Epithelial cell of proximal tubule (primary cell): ENCODE measurements around the gene BMPR1B. TPM values are rescaled to one million over a fixed set of nuclear protein-coding genes. Genes with fewer than 3 reads are reported as not detected.
A peak's percentile ranks its signal among the peaks of the same experiment; 100 is the strongest.
"Not testable (repeated sequence)": the region's sequence is repeated elsewhere in the genome, so short reads cannot be mapped to it uniquely, and the experiment has no call there.

ENCODE experiments used
- DNase-seq: peaks from one replicate; pipeline ENCODE4 v3.0.0-alpha.2; 2011; ENCODE audit warnings: low read depth
- H3K4me3 ChIP-seq: 2 replicates; pipeline ENCODE4 v1.5.1; 2011; ENCODE audit warnings: low read depth, mild to moderate bottlenecking, low read length
- total RNA-seq: library from RNA; depleted of rRNA; stranded (reverse); fragments of >200 nt; gene quantifications from 2 replicates; pipeline ENCODE4 v1.2.3, GENCODE V29; 2015
- TF ChIP-seq, protein P1 (sequence below): conservative IDR thresholded peaks from 2 replicates; pipeline ENCODE4 v1.5.1; 2012; ENCODE audit warnings: low read depth, mild to moderate bottlenecking, low read length

Gene BMPR1B
- total RNA-seq, 1 donor from 2014 or later, result 2.0 TPM

DNA sequence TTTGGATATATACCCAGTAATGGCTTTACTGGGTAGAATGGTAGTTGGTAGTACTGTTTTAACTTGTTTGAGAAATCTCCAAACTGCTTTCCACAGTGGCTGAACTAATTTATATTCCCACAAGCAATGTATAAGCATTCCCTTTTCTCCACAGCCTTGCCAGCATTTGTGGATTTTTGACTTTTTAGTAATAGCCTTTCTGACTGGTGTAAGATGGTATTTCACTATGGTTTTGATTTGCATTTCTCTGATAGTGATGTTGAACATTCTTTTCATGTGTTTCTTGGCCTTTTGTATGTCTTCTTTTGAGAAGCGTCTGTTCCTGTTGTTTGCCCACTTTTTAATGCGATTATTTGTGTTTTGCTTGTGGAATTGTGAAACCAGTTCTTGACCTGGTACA, 290.5 kb downstream of the BMPR1B start:
- DNase-seq, result no peak
- H3K4me3 ChIP-seq, result no peak overlapping the region
- TF ChIP-seq, protein P1, sequence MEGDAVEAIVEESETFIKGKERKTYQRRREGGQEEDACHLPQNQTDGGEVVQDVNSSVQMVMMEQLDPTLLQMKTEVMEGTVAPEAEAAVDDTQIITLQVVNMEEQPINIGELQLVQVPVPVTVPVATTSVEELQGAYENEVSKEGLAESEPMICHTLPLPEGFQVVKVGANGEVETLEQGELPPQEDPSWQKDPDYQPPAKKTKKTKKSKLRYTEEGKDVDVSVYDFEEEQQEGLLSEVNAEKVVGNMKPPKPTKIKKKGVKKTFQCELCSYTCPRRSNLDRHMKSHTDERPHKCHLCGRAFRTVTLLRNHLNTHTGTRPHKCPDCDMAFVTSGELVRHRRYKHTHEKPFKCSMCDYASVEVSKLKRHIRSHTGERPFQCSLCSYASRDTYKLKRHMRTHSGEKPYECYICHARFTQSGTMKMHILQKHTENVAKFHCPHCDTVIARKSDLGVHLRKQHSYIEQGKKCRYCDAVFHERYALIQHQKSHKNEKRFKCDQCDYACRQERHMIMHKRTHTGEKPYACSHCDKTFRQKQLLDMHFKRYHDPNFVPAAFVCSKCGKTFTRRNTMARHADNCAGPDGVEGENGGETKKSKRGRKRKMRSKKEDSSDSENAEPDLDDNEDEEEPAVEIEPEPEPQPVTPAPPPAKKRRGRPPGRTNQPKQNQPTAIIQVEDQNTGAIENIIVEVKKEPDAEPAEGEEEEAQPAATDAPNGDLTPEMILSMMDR, result no peak

DNA sequence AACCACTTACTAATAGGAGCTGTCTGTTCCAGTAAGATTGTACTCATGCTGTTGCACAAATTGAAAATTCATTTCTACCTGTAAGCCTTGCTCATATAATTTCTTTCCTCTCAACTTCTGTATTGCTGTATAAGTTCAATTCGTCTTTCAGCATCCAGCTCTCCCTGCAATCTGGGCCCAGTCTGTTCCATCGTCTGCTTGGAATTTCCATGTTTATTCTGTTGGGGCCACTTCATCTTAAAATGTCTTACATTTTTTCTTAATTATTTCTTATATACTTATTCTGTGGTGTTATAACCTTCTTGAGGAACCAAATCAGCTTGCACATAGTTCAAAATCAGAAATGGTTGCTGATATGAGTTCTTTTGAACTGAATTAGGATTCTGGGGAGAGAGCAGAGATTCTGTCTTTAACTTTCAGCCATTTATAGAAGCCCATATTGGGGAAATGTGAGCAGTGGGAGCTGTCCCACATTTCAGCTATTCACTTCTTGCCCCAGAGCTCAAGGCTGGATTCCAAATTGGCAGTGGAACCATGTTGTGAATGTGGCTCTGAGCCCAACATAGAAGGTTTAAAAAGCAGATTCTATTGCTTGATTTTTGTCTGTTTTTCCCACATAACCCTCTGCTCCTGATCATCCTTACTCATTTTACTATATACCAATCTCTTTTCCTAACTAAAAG, 291.9 kb downstream of the BMPR1B start:
- no peak for DNase-seq
- TF ChIP-seq, protein P1, result no peak
- no peak overlapping the region for H3K4me3 ChIP-seq

DNA sequence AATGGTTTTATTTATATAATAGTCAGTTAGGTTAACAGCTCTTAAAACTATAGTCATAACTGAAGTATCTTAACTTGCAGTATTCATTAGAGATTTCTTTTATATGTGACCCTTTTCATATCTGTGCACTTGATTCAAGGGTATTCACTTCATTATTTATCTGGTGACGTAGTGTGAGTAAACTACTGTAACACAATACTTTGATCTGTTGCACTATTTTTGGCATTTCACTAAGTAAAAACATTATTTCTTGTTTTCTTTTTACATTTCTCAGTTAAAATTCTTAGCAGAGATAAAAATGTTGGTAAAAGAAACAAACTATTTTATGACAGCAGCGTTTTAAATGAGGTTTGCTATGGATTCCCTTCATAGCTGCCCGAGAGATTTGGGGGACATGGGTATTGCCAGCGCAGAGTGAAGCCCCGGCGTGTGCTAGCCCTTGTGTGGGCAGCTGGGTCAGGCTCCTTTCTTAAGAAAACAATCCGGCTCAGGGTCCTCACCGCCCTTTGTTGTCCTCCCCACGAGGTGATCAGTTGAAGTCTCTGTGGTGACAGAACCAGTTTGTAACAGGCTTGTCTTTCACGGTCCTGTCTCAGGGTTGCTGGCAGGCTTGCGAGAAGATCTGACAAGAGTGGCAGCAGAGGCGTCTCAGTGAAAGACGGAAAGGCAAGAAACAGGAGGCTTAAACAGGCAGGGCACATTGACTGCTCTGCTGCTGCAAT, 293.4 kb downstream of the BMPR1B start:
- no peak for DNase-seq
- peak overlapping the region; percentile 12 for H3K4me3 ChIP-seq
- TF ChIP-seq, protein P1, result no peak

DNA sequence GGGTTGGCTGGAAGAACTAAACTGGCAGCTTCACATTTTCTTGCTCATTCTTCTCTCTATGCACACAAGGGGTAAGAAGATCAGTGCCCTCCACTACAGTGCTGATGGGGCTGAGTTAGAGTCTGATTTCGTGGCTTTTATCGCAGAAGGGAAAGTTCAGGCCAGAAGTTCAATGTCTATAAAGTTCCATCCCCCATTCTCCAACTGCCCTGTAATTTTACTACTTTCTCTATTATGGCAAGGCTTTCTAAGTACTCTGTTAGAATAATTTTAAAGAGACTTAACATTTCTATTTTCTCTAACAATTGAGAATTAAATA, 293.9 kb downstream of the BMPR1B start:
- DNase-seq, result no peak
- TF ChIP-seq, protein P1, result no peak
- H3K4me3 ChIP-seq, result peak overlapping the region; percentile 12

DNA sequence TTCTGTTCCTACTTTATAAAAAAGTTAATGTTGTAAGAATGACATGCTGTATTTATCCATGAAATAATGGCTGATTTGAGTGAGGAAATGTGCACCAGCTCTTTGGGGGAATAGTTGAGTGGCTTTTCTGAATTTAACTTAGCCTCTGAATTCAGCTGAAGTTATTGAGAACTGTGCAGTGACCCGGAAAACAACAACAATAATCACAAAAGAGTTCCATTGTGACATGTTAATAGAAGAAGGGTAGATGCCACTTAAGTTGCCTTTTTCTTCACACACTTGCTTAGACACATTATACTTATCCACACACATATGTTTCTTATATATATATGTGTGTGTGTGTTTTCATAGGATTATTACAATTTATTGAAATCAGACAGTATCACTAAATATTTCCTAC, 301.2 kb downstream of the BMPR1B start:
- no peak for DNase-seq
- TF ChIP-seq, protein P1, result no peak
- H3K4me3 ChIP-seq, result no peak overlapping the region

DNA sequence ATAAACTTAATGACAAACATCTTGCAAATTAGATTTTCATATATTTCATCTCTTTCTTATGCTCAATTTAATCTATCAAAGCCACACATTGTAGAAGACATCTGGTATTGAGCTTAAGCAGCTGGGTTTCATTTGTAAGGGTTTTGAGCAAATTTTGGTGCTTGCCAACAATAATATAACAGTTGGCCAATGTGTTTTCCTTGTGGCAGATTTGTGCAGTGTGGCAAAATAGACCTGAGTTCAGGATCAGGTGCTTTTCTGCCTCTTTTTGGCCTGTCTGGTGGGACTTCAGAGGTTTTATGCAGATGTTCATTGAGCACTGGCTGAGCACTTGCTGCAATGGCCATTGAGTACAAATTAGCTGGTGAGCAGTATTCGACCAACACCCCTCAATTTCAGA, 301.9 kb downstream of the BMPR1B start:
- no peak for DNase-seq
- H3K4me3 ChIP-seq, result no peak overlapping the region
- TF ChIP-seq, protein P1, result no peak

DNA sequence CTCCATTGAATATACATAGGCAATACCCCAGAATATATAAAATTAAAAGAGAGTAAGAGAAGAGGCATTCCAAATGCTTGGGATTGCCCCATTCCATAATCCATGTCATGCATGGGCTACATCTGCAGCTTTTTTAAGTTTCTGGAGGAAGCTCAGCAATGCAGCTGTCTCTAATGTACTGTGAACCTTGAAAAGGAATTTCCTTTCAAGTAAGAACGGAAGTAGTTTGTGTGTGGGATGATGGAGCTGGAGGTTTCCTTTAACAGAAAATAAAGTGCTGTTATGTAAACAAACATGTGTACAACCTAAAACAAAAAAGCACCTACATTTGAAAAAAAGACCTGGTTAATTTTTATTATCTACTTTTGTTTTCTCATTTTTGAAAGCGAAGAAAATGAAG, 303.5 kb downstream of the BMPR1B start:
- H3K4me3 ChIP-seq, result no peak overlapping the region
- TF ChIP-seq, protein P1, result no peak
- DNase-seq, result peak; percentile 4

DNA sequence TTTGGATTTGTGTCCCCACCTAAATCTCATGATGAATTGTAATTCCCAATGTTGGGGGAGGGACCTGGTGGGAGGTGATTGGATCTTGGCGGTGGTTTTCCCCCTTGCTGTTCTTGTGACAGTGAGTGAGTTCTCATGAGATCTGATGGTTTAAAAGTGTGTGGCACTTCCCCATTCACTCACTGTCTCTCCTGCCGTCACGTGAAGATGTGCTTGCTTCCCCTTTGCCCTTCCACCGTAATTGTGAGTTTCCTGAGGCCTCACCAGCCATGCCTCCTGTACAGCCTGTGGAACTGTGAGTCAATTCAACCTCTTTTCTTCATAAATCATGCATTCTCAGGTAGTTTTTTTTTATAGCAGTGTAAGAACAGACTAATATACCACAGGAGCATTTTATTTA, 304.0 kb downstream of the BMPR1B start:
- DNase-seq, H3K4me3 ChIP-seq: not testable (repeated sequence)
